ENCODE results near the gene LHX4.

Gene LHX4

DNA sequence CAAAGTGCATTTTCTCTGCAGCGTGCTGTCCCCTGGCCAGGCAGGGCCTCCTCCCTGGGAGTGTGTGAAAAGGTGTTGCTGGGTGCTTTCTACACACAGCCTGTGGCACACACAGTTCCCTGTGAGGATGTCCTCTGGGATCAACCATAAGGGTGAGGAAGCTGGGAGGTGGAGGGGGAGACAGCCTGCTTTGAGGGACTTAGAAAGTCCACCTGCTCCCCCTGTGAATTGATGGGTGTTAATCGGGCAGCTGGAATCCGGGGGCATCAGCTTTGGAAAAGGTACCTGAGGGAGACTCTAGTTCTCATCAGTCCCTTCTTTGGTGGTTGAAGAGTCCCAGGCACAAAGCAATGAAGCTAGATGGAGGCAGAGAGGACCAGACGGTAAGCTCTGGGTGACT is 35.8 kb downstream of the LHX4 start:
- Histone ChIP-seq H4K5ac (ENCODE audit: low read length) (no peak overlapping the region), H3K4me1 (ENCODE audit: control insufficient read depth, low read depth, low read length) (peaks cover 5% of the 10 kb centered on the region), H3K27me3 (ENCODE audit: insufficient read depth, low read length, poor library complexity) (no peaks in the 10 kb centered on the region), H3K56ac (ENCODE audit: low read length) (no peak overlapping the region), H4K8ac (ENCODE audit: low read depth, low read length) (no peak overlapping the region), H2BK5ac (ENCODE audit: low read length) (no peak overlapping the region), H3K23ac (ENCODE audit: low read length) (no peak overlapping the region), H3K9ac (ENCODE audit: low read length) (no peak overlapping the region), H2BK15ac (replicated peaks; ENCODE audit: low read depth) (no peak overlapping the region), H2AK5ac (ENCODE audit: low read length) (no peak overlapping the region), H3K79me2 (ENCODE audit: control insufficient read depth, insufficient read depth, low read length) (no peaks in the 10 kb centered on the region), H3K27ac (ENCODE audit: low read depth, low read length) (no peak overlapping the region), H3K4me3 (ENCODE audit: low read length) (no peak overlapping the region), H3K4ac (ENCODE audit: low read depth, low read length) (no peak overlapping the region), H3K18ac (ENCODE audit: low read length) (no peak overlapping the region), H3K79me1 (ENCODE audit: low read length) (no peaks in the 10 kb centered on the region), H2BK120ac (ENCODE audit: low read depth, low read length) (no peak overlapping the region), H3K36me3 (ENCODE audit: control insufficient read depth, insufficient read depth, low read length) (no peaks in the 10 kb centered on the region), H3K4me2 (ENCODE audit: low read length) (no peak overlapping the region)
- WGBS (ENCODE audit: extremely low coverage, insufficient coverage, low lambda C conversion rate) = no CpG with 5 or more reads among the region's 4 CpGs
- no peak for DNase-seq

- DNase-seq = no peak
- Histone ChIP-seq H3K79me2 (ENCODE audit: control insufficient read depth, insufficient read depth, low read length) (no peaks in the 10 kb centered on the region), H3K4ac (ENCODE audit: low read depth, low read length) (no peak overlapping the region), H3K27ac (ENCODE audit: low read depth, low read length) (no peak overlapping the region), H3K4me3 (ENCODE audit: low read length) (no peak overlapping the region), H4K8ac (ENCODE audit: low read depth, low read length) (no peak overlapping the region), H2AK5ac (ENCODE audit: low read length) (no peak overlapping the region), H3K36me3 (ENCODE audit: control insufficient read depth, insufficient read depth, low read length) (no peaks in the 10 kb centered on the region), H4K5ac (ENCODE audit: low read length) (no peak overlapping the region), H3K23ac (ENCODE audit: low read length) (no peak overlapping the region), H3K79me1 (ENCODE audit: low read length) (no peaks in the 10 kb centered on the region), H3K9ac (ENCODE audit: low read length) (no peak overlapping the region), H3K4me2 (ENCODE audit: low read length) (no peak overlapping the region), H3K56ac (ENCODE audit: low read length) (no peak overlapping the region), H2BK5ac (ENCODE audit: low read length) (no peak overlapping the region), H2BK15ac (replicated peaks; ENCODE audit: low read depth) (no peak overlapping the region), H3K18ac (ENCODE audit: low read length) (no peak overlapping the region), H3K27me3 (ENCODE audit: insufficient read depth, low read length, poor library complexity) (no peaks in the 10 kb centered on the region), H2BK120ac (ENCODE audit: low read depth, low read length) (no peak overlapping the region), H3K4me1 (ENCODE audit: control insufficient read depth, low read depth, low read length) (peaks cover 5% of the 10 kb centered on the region)
- no CpG with 5 or more reads among the region's 28 CpGs for WGBS (ENCODE audit: extremely low coverage, insufficient coverage, low lambda C conversion rate)
Observed at GRCh38 chr1:180266275-180267210, 36.5 kb downstream of the LHX4 start.

DNA sequence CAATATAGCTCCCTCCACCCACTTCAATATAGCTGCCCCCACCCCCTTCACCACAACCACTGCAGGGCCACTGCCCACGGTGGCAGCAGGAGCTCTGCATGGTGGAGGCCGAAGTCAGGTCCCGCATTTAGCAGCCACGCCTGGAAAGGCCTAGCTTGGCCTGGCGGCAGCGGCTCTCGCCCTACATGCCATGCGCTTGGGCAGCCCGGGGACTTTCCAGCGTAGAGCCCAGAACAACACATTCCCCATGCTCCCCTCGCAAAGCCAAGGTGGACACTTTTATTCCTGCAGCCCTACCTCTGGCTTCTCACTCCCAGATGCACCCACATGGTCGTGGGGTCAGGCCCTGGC is 37.1 kb downstream of the LHX4 start:
- Histone ChIP-seq H3K23ac (ENCODE audit: low read length) (no peak overlapping the region), H2AK5ac (ENCODE audit: low read length) (no peak overlapping the region), H3K4me2 (ENCODE audit: low read length) (no peak overlapping the region), H4K8ac (ENCODE audit: low read depth, low read length) (no peak overlapping the region), H2BK15ac (replicated peaks; ENCODE audit: low read depth) (no peak overlapping the region), H2BK120ac (ENCODE audit: low read depth, low read length) (no peak overlapping the region), H3K27ac (ENCODE audit: low read depth, low read length) (no peak overlapping the region), H3K4me1 (ENCODE audit: control insufficient read depth, low read depth, low read length) (peaks cover 5% of the 10 kb centered on the region), H3K79me2 (ENCODE audit: control insufficient read depth, insufficient read depth, low read length) (no peaks in the 10 kb centered on the region), H3K4ac (ENCODE audit: low read depth, low read length) (no peak overlapping the region), H3K27me3 (ENCODE audit: insufficient read depth, low read length, poor library complexity) (no peaks in the 10 kb centered on the region), H3K36me3 (ENCODE audit: control insufficient read depth, insufficient read depth, low read length) (no peaks in the 10 kb centered on the region), H4K5ac (ENCODE audit: low read length) (no peak overlapping the region), H3K56ac (ENCODE audit: low read length) (no peak overlapping the region), H3K9ac (ENCODE audit: low read length) (no peak overlapping the region), H3K79me1 (ENCODE audit: low read length) (no peaks in the 10 kb centered on the region), H3K4me3 (ENCODE audit: low read length) (no peak overlapping the region), H3K18ac (ENCODE audit: low read length) (no peak overlapping the region), H2BK5ac (ENCODE audit: low read length) (no peak overlapping the region)
- no peak for DNase-seq
- WGBS (ENCODE audit: extremely low coverage, insufficient coverage, low lambda C conversion rate) = no CpG with 5 or more reads among the region's 12 CpGs

- no CpG with 5 or more reads among the region's 5 CpGs for WGBS (ENCODE audit: extremely low coverage, insufficient coverage, low lambda C conversion rate)
- no peak overlapping the region for H2BK120ac ChIP-seq (ENCODE audit: low read depth, low read length)
- no peak overlapping the region for H3K27ac ChIP-seq (ENCODE audit: low read depth, low read length)
- no peak overlapping the region for H3K9ac ChIP-seq (ENCODE audit: low read length)
- H3K56ac ChIP-seq (ENCODE audit: low read length) = no peak overlapping the region
- H3K23ac ChIP-seq (ENCODE audit: low read length) = no peak overlapping the region
- DNase-seq = no peak
- no peak overlapping the region for H2BK15ac ChIP-seq (replicated peaks; ENCODE audit: low read depth)
- no peak overlapping the region for H2BK5ac ChIP-seq (ENCODE audit: low read length)
- H3K18ac ChIP-seq (ENCODE audit: low read length) = no peak overlapping the region
- no peaks in the 10 kb centered on the region for H3K79me1 ChIP-seq (ENCODE audit: low read length)
- no peaks in the 10 kb centered on the region for H3K36me3 ChIP-seq (ENCODE audit: control insufficient read depth, insufficient read depth, low read length)
- H3K79me2 ChIP-seq (ENCODE audit: control insufficient read depth, insufficient read depth, low read length) = no peaks in the 10 kb centered on the region
- H3K4me2 ChIP-seq (ENCODE audit: low read length) = no peak overlapping the region
- H4K5ac ChIP-seq (ENCODE audit: low read length) = no peak overlapping the region
- H3K27me3 ChIP-seq (ENCODE audit: insufficient read depth, low read length, poor library complexity) = no peaks in the 10 kb centered on the region
- H2AK5ac ChIP-seq (ENCODE audit: low read length) = no peak overlapping the region
- H3K4me1 ChIP-seq (ENCODE audit: control insufficient read depth, low read depth, low read length) = peaks cover 5% of the 10 kb centered on the region
- H3K4ac ChIP-seq (ENCODE audit: low read depth, low read length) = no peak overlapping the region
- H4K8ac ChIP-seq (ENCODE audit: low read depth, low read length) = no peak overlapping the region
- no peak overlapping the region for H3K4me3 ChIP-seq (ENCODE audit: low read length)
Observed at GRCh38 chr1:180267761-180268555, 37.9 kb downstream of the LHX4 start.

DNA sequence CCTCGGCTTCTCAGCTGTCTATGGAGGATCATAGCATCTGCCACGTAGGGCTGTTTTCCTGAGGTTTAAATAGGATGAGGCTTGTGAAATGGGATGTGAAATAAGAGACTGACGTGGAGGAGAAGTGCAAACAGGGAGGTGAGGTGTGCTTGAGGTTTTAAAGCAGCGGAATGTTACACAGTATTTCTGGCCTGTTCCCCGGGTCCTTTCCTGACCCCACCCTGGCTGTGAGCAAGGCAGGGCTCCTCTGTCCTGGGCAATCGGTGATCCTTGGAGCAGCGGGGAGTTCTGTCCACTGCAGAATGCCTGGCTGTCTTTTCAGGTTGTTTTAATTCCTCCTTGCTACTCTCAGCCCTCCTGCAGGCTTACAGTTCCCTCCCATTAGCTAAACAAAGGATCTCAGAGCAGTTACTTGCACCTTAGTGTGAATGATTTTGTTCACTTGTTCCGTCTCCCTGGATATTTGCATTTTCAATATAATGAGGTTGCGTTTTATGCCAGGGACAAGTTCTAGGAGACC is 38.6 kb downstream of the LHX4 start:
- no CpG with 5 or more reads among the region's 9 CpGs for WGBS (ENCODE audit: extremely low coverage, insufficient coverage, low lambda C conversion rate)
- Histone ChIP-seq H3K27ac (ENCODE audit: low read depth, low read length) (no peak overlapping the region), H3K18ac (ENCODE audit: low read length) (no peak overlapping the region), H3K4me3 (ENCODE audit: low read length) (no peak overlapping the region), H3K4me1 (ENCODE audit: control insufficient read depth, low read depth, low read length) (peaks cover 5% of the 10 kb centered on the region), H3K56ac (ENCODE audit: low read length) (no peak overlapping the region), H3K23ac (ENCODE audit: low read length) (no peak overlapping the region), H3K4ac (ENCODE audit: low read depth, low read length) (no peak overlapping the region), H3K79me2 (ENCODE audit: control insufficient read depth, insufficient read depth, low read length) (no peaks in the 10 kb centered on the region), H3K9ac (ENCODE audit: low read length) (no peak overlapping the region), H2BK5ac (ENCODE audit: low read length) (no peak overlapping the region), H3K36me3 (ENCODE audit: control insufficient read depth, insufficient read depth, low read length) (no peaks in the 10 kb centered on the region), H4K8ac (ENCODE audit: low read depth, low read length) (no peak overlapping the region), H3K27me3 (ENCODE audit: insufficient read depth, low read length, poor library complexity) (no peaks in the 10 kb centered on the region), H3K4me2 (ENCODE audit: low read length) (no peak overlapping the region), H2BK120ac (ENCODE audit: low read depth, low read length) (no peak overlapping the region), H2BK15ac (replicated peaks; ENCODE audit: low read depth) (no peak overlapping the region), H2AK5ac (ENCODE audit: low read length) (no peak overlapping the region), H4K5ac (ENCODE audit: low read length) (no peak overlapping the region), H3K79me1 (ENCODE audit: low read length) (no peaks in the 10 kb centered on the region)
- no peak for DNase-seq

All from mesendoderm (in vitro differentiated cells).